ENCODE measurements around the gene UCP3.

Gene UCP3

GRCh38 chr11:73977856-73978519, 30.9 kb downstream of the UCP3 start:
- no peak for DNase-seq (ENCODE audit: low read depth)

GRCh38 chr11:73976451-73977151, 32.3 kb downstream of the UCP3 start:
- DNase-seq (ENCODE audit: low read depth): no peak

- DNase-seq (ENCODE audit: low read depth): no peak
Measured at GRCh38 chr11:73975479-73975757, 33.5 kb downstream of the UCP3 start.

GRCh38 chr11:73974604-73975478, 34.0 kb downstream of the UCP3 start:
- no peak for DNase-seq (ENCODE audit: low read depth)

- no peak for DNase-seq (ENCODE audit: low read depth)
Measured at GRCh38 chr11:73972620-73973449, 36.0 kb downstream of the UCP3 start.

- DNase-seq (ENCODE audit: low read depth): no peak
Measured at GRCh38 chr11:73972187-73972586, 36.7 kb downstream of the UCP3 start.

- no peak for DNase-seq (ENCODE audit: low read depth)
Measured at GRCh38 chr11:73971175-73971719, 37.6 kb downstream of the UCP3 start.

GRCh38 chr11:73969991-73970800, 38.7 kb downstream of the UCP3 start:
- DNase-seq (ENCODE audit: low read depth): no peak

- no peak for DNase-seq (ENCODE audit: low read depth)
Measured at GRCh38 chr11:73969091-73969490, 39.8 kb downstream of the UCP3 start.

GRCh38 chr11:73968356-73968966, 40.4 kb downstream of the UCP3 start:
- DNase-seq (ENCODE audit: low read depth): no peak

- no peak for DNase-seq (ENCODE audit: low read depth)
Measured at GRCh38 chr11:73965764-73966121, 43.1 kb downstream of the UCP3 start.

- no peak for DNase-seq (ENCODE audit: low read depth)
Measured at GRCh38 chr11:73965076-73965763, 43.7 kb downstream of the UCP3 start.

GRCh38 chr11:73963861-73964260, 45.0 kb downstream of the UCP3 start:
- no peak for DNase-seq (ENCODE audit: low read depth)

- no peak for DNase-seq (ENCODE audit: low read depth)
Measured at GRCh38 chr11:73962101-73962705, 46.7 kb downstream of the UCP3 start.

GRCh38 chr11:73961321-73961720, 47.6 kb downstream of the UCP3 start:
- DNase-seq (ENCODE audit: low read depth): no peak

- no peak for DNase-seq (ENCODE audit: low read depth)
Measured at GRCh38 chr11:73958521-73959141, 50.3 kb downstream of the UCP3 start.

- DNase-seq (ENCODE audit: low read depth): no peak
Measured at GRCh38 chr11:73957654-73958361, 51.1 kb downstream of the UCP3 start.

- DNase-seq (ENCODE audit: low read depth): no peak
Measured at GRCh38 chr11:73956876-73957653, 51.8 kb downstream of the UCP3 start.
